LNCAP (cell line): ENCODE data around the gene EPB41L1.

Experiments used
- CTCF ChIP-seq: fragments of 450-650 bp; IDR thresholded peaks from 2 replicates; pipeline ENCODE4 v1.5.1; 2017; ENCODE audit warnings: mild to moderate bottlenecking

The EPB41L1 gene

GRCh38 chr20:36154700-36155628 is at the start of gene EPB41L1:
TSS of gene EPB41L1 (plus strand) at chr20:36154740. CDS start at chr20:36173778, 19,038 bp downstream.
- TF ChIP-seq CTCF = no peak

GRCh38 chr20:36104856-36105255 is 49.7 kb upstream of the EPB41L1 start:
- TF ChIP-seq CTCF = no peak

GRCh38 chr20:36105711-36106226 is 48.8 kb upstream of the EPB41L1 start:
- TF ChIP-seq CTCF = no peak

GRCh38 chr20:36106606-36107005 is 47.9 kb upstream of the EPB41L1 start:
- no peak for TF ChIP-seq CTCF

GRCh38 chr20:36107881-36108280 is 46.7 kb upstream of the EPB41L1 start:
- no peak for TF ChIP-seq CTCF

GRCh38 chr20:36109251-36109947 is 45.1 kb upstream of the EPB41L1 start:
- no peak for TF ChIP-seq CTCF

GRCh38 chr20:36110994-36111393 is 43.5 kb upstream of the EPB41L1 start:
- no peak for TF ChIP-seq CTCF
